LHCN-M2 (cell line): ENCODE results near the gene CNOT1. TPM values are rescaled to one million over a fixed set of nuclear protein-coding genes. Genes with fewer than 3 reads are reported as not detected.

ENCODE experiments used
- DNase-seq: peaks from one replicate; pipeline ENCODE4 v3.0.0-alpha.2; 2012; ENCODE audit warnings: low read depth
- total RNA-seq: library from RNA; depleted of rRNA; stranded (reverse); fragments of >200 nt; gene quantifications from 2 replicates; pipeline ENCODE4 v1.2.3, GENCODE V29; 2014

The CNOT1 gene
- total RNA-seq, 1 experiment from 2014 or later, result 101 TPM

- no peak for DNase-seq
These were observed 111.3 kb downstream of the CNOT1 start for GRCh38 chr16:58518083-58518979.

GRCh38 chr16:58516768-58517107 lies 112.9 kb downstream of the CNOT1 start:
- no peak for DNase-seq

- DNase-seq, result no peak
These were observed 113.5 kb downstream of the CNOT1 start for GRCh38 chr16:58515871-58516767.

GRCh38 chr16:58515125-58515870 lies 114.3 kb downstream of the CNOT1 start, which contains the start of gene SETD6:
TSS of gene SETD6 (plus strand) at chr16:58515517. CDS start at chr16:58515538, 21 bp downstream.
- peak; percentile 69 for DNase-seq

- DNase-seq, result no peak
These were observed 115.8 kb downstream of the CNOT1 start for GRCh38 chr16:58513874-58514273.

- peak; percentile 70 for DNase-seq
These were observed 117.5 kb downstream of the CNOT1 start for GRCh38 chr16:58511933-58512815.

GRCh38 chr16:58510776-58511628 lies 118.6 kb downstream of the CNOT1 start:
- DNase-seq, result no peak

GRCh38 chr16:58510097-58510775 lies 119.4 kb downstream of the CNOT1 start:
- no peak for DNase-seq

GRCh38 chr16:58509256-58510096 lies 120.2 kb downstream of the CNOT1 start:
- DNase-seq, result no peak

- DNase-seq, result no peak
These were observed 120.9 kb downstream of the CNOT1 start for GRCh38 chr16:58508671-58509251.

- DNase-seq, result no peak
These were observed 121.5 kb downstream of the CNOT1 start for GRCh38 chr16:58507963-58508670.

GRCh38 chr16:58507195-58507962 lies 122.2 kb downstream of the CNOT1 start:
- no peak for DNase-seq

- DNase-seq, result no peak
These were observed 123.1 kb downstream of the CNOT1 start for GRCh38 chr16:58506241-58507194.

GRCh38 chr16:58503863-58504688 lies 125.5 kb downstream of the CNOT1 start:
- no peak for DNase-seq
